GM18951 (cell line): ENCODE data around the gene TSHZ3.

Experiments used
- POLR2A ChIP-seq: IDR thresholded peaks from 4 replicates; pipeline ENCODE4 v1.6.1; 2011; ENCODE audit warnings: mild to moderate bottlenecking; ENCODE audit not compliant: insufficient read length, insufficient read depth; ENCODE audit errors: extremely low read depth
- in situ Hi-C: fragments of 300-500 bp; cut with MboI; formaldehyde crosslinking; loops from one replicate; pipeline ENCODE4 v1.12.0; 2022; ENCODE audit warnings: low sequenced_read_pairs, mixed read lengths, inconsistent platforms; ENCODE audit not compliant: unreplicated experiment

The TSHZ3 gene

DNA sequence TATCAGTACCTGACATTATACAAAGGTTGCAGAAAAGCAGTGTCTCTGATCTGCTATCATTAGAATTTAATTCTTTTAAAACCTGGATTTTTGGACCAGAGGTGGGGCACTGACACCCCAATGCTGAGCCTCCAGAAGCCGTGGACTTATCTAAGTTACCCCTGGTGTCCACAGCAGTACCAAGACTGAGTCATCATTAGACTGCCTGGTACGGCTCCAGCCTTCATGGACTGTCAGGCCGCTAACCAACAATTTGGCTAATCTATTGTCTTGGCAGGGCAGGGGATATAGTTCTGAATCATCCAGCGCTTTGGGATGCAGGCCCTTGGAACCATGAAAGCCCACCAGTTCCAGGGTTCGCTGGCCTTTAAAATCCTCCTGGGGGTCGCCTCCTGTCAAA lies 78.3 kb downstream of the TSHZ3 start:
- in situ Hi-C loops, result no loop called here
- no peak for TF ChIP-seq POLR2A

- in situ Hi-C loops, result no loop called here
- TF ChIP-seq POLR2A, result no peak
Observed at GRCh38 chr19:31269425-31270127, 79.7 kb downstream of the TSHZ3 start.

DNA sequence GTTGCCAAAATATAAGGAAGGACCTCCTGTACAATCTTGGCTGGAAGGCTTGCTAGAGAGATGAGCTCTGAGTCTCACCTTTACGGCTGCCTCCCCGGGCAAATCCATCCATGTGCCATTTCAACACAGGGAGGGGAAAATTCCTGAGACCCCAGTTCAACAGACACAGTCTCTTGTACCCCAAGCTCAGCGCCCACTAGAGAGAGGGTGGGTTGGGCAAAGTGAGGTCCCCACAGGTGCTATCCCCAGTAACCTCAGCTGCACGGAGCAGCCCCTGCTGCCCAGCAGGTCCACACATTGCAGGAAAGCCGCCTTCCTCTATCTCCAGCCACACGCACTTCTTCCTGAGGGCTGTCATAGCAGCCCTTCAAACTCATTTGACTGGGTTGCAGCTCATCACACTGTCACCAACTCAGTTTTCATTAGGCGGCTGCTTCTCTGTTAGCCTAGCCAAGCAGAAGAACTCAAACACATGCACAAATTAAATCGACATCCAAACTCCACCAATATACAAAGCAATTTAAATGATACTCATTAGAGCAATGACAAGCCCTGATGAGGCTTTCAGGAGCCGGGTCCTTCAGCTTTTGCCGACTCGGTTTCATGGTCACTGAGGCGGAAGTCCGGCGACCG lies 80.4 kb downstream of the TSHZ3 start:
- in situ Hi-C loops, result no loop called here
- TF ChIP-seq POLR2A, result no peak

- in situ Hi-C loops, result no loop called here
- no peak for TF ChIP-seq POLR2A
Observed at GRCh38 chr19:31266731-31267130, 82.5 kb downstream of the TSHZ3 start.

- TF ChIP-seq POLR2A, result no peak
- in situ Hi-C loops, result no loop called here
Observed at GRCh38 chr19:31266196-31266595, 83.0 kb downstream of the TSHZ3 start.

DNA sequence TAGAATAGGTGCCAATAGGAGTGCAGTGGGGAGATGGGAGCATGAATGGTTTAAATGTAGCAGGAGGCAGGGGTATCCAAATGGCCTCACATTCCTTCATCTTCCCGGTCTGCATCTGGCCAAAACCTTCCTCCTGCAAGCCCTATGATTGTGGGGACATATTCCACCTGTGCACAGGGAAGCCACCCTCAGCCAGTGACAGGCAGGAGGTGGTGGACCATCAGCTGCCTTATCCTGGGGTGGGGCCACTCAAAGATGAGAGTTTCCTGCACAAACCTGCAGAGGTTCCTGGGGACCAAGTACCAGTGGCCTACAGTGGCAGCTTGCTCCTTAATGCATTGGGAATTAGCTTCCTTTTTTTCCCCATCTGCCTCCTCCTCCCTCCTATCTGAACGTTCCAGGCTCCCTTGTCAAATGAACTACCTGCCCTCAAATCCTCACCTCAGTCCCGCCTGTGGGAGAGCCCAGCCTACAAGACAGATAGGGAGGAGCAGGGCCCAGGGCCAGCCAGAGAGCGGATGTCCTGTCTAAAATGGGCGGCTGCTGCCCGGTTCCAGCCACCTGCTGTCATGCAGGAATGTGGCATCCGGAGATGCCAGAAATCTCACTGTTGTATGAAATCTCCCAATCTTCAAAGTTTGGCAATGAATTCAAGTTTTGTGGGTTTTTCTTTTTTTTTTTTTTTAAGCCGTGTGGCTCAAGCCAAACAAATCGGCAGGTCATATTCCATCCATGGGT lies 85.0 kb downstream of the TSHZ3 start:
- in situ Hi-C loops, result no loop called here
- no peak for TF ChIP-seq POLR2A

DNA sequence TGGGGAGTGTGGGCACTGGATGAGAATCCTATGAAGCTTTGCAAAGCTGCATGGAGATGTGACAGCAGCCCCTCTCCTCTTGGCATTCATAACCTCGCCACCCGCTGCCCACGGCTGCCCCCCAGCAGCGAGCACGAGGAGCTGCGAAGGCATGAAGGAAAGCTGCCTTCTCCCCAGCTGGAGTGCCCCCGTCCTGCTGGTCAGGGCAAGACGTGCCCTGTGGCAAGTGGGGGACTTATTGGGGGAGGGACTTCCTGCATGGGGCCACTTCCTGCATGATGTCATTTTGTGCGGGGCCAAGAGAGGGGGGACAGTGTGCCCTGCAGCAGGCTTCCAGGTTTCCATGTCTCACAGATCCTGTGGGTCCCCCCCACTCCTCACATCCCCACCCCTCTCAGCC lies 85.9 kb downstream of the TSHZ3 start:
- in situ Hi-C loops, result no loop called here
- TF ChIP-seq POLR2A, result no peak

- TF ChIP-seq POLR2A, result no peak
- in situ Hi-C loops, result no loop called here
Observed at GRCh38 chr19:31262725-31263191, 86.5 kb downstream of the TSHZ3 start.

DNA sequence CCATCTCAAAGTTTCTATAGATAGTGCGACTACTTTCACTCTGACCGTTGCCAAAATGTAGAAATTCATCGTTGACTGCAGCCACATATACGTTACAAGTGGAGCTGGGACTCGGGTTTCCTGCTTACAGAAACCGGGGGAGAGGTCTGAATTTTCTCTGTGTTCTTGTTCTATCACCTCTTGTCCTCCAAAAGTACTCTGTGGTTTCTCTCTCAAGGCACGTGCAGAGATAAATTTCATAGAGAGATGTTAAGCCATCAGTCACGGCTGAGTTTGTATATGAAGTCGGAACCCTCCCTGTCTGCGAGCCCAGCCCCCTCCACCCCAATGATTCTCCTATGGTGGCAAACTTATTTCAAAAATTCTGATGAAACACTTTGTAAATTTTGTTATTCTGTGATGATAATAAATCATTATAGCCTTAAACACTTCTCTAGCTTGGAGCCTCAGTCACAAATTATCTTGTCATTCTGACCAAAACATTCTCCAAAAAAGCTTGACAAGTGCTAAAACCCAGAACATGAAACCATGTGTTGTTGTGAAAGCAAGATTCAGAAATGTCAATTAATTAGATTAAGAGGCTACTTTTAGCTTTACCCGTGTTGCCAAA lies 87.5 kb downstream of the TSHZ3 start:
- in situ Hi-C loops, result no loop called here
- no peak for TF ChIP-seq POLR2A

GRCh38 chr19:31261019-31261602 lies 88.1 kb downstream of the TSHZ3 start:
- TF ChIP-seq POLR2A, result no peak
- in situ Hi-C loops, result no loop called here

GRCh38 chr19:31260171-31260933 lies 88.9 kb downstream of the TSHZ3 start:
- in situ Hi-C loops, result no loop called here
- no peak for TF ChIP-seq POLR2A
